K562 (cell line): ENCODE data around the gene INTS4. TPM values are rescaled to one million over a fixed set of nuclear protein-coding genes. Genes with fewer than 3 reads are reported as not detected.

Experiments used
- CREB1 ChIP-seq, 2 experiments: sonication (generic) in 1 of 2; formaldehyde crosslinking in 1 of 2; IDR thresholded peaks; 2 replicates each; pipeline versions ENCODE4 v1.6.1 to v1.8.0; 2012 to 2022; ENCODE audit warnings: inconsistent platforms in 1 of 2, mild to moderate bottlenecking in 1 of 2, missing genetic modification reagents in 1 of 2, moderate library complexity in 1 of 2
- ESRRA ChIP-seq: fragments of 450-650 bp; IDR thresholded peaks from 2 replicates; pipeline ENCODE4 v1.6.1; 2014; ENCODE audit warnings: low read depth, mild to moderate bottlenecking, moderate library complexity, borderline replicate concordance
- GABPA ChIP-seq: fragments of 200-800 bp; sonication (Bioruptor generic); conservative IDR thresholded peaks from 2 replicates; pipeline ENCODE4 v1.6.1; 2016; ENCODE audit warnings: low read depth, missing genetic modification characterization, missing compliant biosample characterization
- HNRNPUL1 ChIP-seq: fragments of 200-400 bp; formaldehyde crosslinking; IDR thresholded peaks from 2 replicates; pipeline ENCODE4 v1.6.1; 2017; ENCODE audit warnings: low read length
- JUND ChIP-seq, 2 experiments: IDR thresholded peaks; 2 replicates in 1 of 2; 3 replicates in 1 of 2; pipeline ENCODE4 v1.6.1; 2011; ENCODE audit warnings: borderline replicate concordance in 2 of 2, low read depth in 2 of 2, low read length in 2 of 2, improper control_type of control experiment in 1 of 2, missing biosample characterization in 1 of 2, missing genetic modification characterization in 1 of 2, missing genetic modification reagents in 1 of 2
- KAT8 ChIP-seq: fragments of 450-650 bp; IDR thresholded peaks from 2 replicates; pipeline ENCODE4 v1.6.1; 2016; ENCODE audit warnings: low read depth, mild to moderate bottlenecking
- MED1 ChIP-seq: sonication (generic); formaldehyde crosslinking; IDR thresholded peaks from 2 replicates; pipeline ENCODE4 v1.8.1; 2023; ENCODE audit warnings: missing genetic modification reagents, borderline replicate concordance
- MTA1 ChIP-seq: fragments of 450-650 bp; IDR thresholded peaks from 2 replicates; pipeline ENCODE4 v1.6.1; 2017; ENCODE audit warnings: borderline replicate concordance
- MYC ChIP-seq, 2 experiments: fragments of 250-450 bp in 1 of 2; sonication (Bioruptor Pico) in 1 of 2; IDR thresholded peaks; 2 replicates each; pipeline versions ENCODE4 v1.5.1 to v1.6.1; 2012 to 2021; ENCODE audit warnings: low read depth in 2 of 2, borderline replicate concordance in 1 of 2, improper control_type of control experiment in 1 of 2, low read length in 1 of 2, mild to moderate bottlenecking in 1 of 2, moderate library complexity in 1 of 2
- NCOA6 ChIP-seq: fragments of 450-650 bp; IDR thresholded peaks from 2 replicates; pipeline ENCODE4 v1.6.1; 2017; ENCODE audit warnings: mild to moderate bottlenecking
- SMARCC2 ChIP-seq: fragments of 450-650 bp; IDR thresholded peaks from 2 replicates; pipeline ENCODE4 v1.6.1; 2017; ENCODE audit warnings: antibody characterized with exemption, moderate library complexity, mild to moderate bottlenecking, low read depth
- SMARCE1 ChIP-seq: fragments of 450-650 bp; IDR thresholded peaks from 2 replicates; pipeline ENCODE4 v1.7.1; 2016; ENCODE audit warnings: mild to moderate bottlenecking
- TAF7 ChIP-seq: fragments of 450-650 bp; IDR thresholded peaks from 2 replicates; pipeline ENCODE4 v1.6.1; 2016; ENCODE audit warnings: missing genetic modification characterization, missing compliant biosample characterization
- TAF9B ChIP-seq: fragments of 450-650 bp; IDR thresholded peaks from 2 replicates; pipeline ENCODE4 v1.6.1; 2018; ENCODE audit warnings: mild to moderate bottlenecking; ENCODE audit not compliant: partially characterized antibody
- ZNF75A ChIP-seq: fragments of 450-650 bp; formaldehyde crosslinking; IDR thresholded peaks from 2 replicates; pipeline ENCODE4 v1.4.0; 2020; ENCODE audit warnings: mild to moderate bottlenecking
- polyA plus RNA-seq, 8 experiments: library from polyadenylated mRNA; depleted of rRNA in 4 of 8; stranded (reverse) in 5 of 8; unstranded in 3 of 8; fragments of >200 nt; fragmentation: Nextera tagmentation in 2 of 8; fragmentation: Illumina TruSeq in 1 of 8; extraction: Ambion mirVana in 2 of 8; extraction: Trizol in 1 of 8; gene quantifications; 2 replicates each; pipeline versions ENCODE4 v1.2.1 to v1.2.3, GENCODE V29; 2011 to 2014; ENCODE audit warnings: inconsistent platforms in 1 of 8, missing spikeins in 1 of 8
- total RNA-seq, 7 experiments: library from RNA; depleted of rRNA in 6 of 7; stranded (reverse); fragments of >200 nt in 6 of 7; fragmentation: Illumina TruSeq in 2 of 7; extraction: Trizol in 2 of 7; gene quantifications; 2 replicates each; pipeline versions ENCODE4 v1.2.1 to v1.2.3, GENCODE V29; 2011 to 2021; ENCODE audit warnings: low replicate concordance in 1 of 7
- TF ChIP-seq, protein P1 (sequence below): fragments of 250-450 bp; sonication (Bioruptor Pico); IDR thresholded peaks from 2 replicates; pipeline ENCODE4 v1.5.1; 2021; ENCODE audit warnings: mild to moderate bottlenecking
- TF ChIP-seq, protein P2 (sequence below): fragments of 450-650 bp; conservative IDR thresholded peaks from 2 replicates; pipeline ENCODE4 v1.6.1; 2016; ENCODE audit warnings: missing genetic modification characterization, low read depth, mild to moderate bottlenecking, control low read depth, missing compliant biosample characterization
- TF ChIP-seq, protein P3 (sequence below), 2 experiments: fragments of 450-650 bp; IDR thresholded peaks; 2 replicates each; pipeline ENCODE4 v1.6.1; 2018; ENCODE audit warnings: mild to moderate bottlenecking in 2 of 2, low read depth in 1 of 2; ENCODE audit not compliant: partially characterized antibody in 2 of 2
- TF ChIP-seq, protein P4 (sequence below): IDR thresholded peaks from 2 replicates; pipeline ENCODE4 v1.6.1; 2016; ENCODE audit warnings: missing genetic modification characterization, missing compliant biosample characterization

INTS4 gene
- total and polyA plus RNA-seq, 9 of the 15 experiments (the other 6 are each of a cell fraction or from before 2014, with no cell fraction given), result 28.4 to 53.4 (median 44.5) TPM

DNA sequence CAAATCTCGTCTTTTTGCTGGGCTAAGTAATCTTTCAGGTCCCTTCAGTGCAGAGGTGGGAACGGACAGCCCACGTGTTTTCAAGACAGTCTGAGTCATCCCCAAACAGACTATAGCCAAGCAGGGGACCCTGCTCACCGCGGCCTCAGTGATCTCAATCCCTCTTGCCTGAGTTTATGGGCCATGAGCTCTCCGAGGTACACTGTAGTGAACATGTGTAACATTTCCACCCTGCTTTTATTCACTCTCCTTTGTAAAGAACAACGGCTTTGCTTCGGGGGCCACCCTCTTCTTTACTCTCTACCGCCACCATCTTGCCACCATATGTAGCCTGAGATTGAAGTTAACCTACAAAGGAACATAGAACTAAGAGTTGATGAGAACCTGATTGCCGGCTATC, 40.2 kb upstream of the INTS4 start (continued):
- TF ChIP-seq SMARCE1 (peak; percentile 38; the same call in 1 of the 2 replicates), MTA1 (no peak), CREB1 (IDR thresholded peaks at IDR 0.05) (no peak), CREB1 (CRISPR knock-in tag; IDR thresholded peaks at IDR 0.05) (no peak), TAF7 (tag) (no peak), ZNF75A (no peak), KAT8 (no peak), SMARCC2 (peak; percentile 47; the same call in 1 of the 2 replicates), TAF9B (no peak), MYC (IDR thresholded peaks at IDR 0.05; ENCODE audit: low read depth, low read length) (peak; percentile 62; the same call in 1 of the 2 replicates), MYC (CRISPR knock-in tag; IDR thresholded peaks at IDR 0.05; ENCODE audit: borderline replicate concordance, low read depth) (no peak), NCOA6 (no peak), JUND (IDR thresholded peaks at IDR 0.05; ENCODE audit: borderline replicate concordance, low read depth, low read length) (peak; percentile 84), JUND (tag; IDR thresholded peaks at IDR 0.05; ENCODE audit: borderline replicate concordance, low read depth, low read length) (peak; percentile 78; the same call in 2 of the 3 replicates), ESRRA (no peak), MED1 (no peak), GABPA (tag) (no peak), HNRNPUL1 (no peak)
- TF ChIP-seq, protein P1, sequence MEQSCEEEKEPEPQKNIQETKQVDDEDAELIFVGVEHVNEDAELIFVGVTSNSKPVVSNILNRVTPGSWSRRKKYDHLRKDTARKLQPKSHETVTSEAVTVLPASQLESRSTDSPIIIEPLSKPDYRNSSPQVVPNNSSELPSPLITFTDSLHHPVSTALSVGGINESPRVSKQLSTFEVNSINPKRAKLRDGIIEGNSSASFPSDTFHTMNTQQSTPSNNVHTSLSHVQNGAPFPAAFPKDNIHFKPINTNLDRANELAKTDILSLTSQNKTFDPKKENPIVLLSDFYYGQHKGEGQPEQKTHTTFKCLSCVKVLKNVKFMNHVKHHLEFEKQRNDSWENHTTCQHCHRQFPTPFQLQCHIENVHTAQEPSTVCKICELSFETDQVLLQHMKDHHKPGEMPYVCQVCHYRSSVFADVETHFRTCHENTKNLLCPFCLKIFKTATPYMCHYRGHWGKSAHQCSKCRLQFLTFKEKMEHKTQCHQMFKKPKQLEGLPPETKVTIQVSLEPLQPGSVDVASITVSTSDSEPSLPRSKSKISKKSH (CRISPR knock-in tag), result no peak
- TF ChIP-seq, protein P2, sequence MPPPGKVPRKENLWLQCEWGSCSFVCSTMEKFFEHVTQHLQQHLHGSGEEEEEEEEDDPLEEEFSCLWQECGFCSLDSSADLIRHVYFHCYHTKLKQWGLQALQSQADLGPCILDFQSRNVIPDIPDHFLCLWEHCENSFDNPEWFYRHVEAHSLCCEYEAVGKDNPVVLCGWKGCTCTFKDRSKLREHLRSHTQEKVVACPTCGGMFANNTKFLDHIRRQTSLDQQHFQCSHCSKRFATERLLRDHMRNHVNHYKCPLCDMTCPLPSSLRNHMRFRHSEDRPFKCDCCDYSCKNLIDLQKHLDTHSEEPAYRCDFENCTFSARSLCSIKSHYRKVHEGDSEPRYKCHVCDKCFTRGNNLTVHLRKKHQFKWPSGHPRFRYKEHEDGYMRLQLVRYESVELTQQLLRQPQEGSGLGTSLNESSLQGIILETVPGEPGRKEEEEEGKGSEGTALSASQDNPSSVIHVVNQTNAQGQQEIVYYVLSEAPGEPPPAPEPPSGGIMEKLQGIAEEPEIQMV (tag), result no peak
- TF ChIP-seq, protein P3, sequence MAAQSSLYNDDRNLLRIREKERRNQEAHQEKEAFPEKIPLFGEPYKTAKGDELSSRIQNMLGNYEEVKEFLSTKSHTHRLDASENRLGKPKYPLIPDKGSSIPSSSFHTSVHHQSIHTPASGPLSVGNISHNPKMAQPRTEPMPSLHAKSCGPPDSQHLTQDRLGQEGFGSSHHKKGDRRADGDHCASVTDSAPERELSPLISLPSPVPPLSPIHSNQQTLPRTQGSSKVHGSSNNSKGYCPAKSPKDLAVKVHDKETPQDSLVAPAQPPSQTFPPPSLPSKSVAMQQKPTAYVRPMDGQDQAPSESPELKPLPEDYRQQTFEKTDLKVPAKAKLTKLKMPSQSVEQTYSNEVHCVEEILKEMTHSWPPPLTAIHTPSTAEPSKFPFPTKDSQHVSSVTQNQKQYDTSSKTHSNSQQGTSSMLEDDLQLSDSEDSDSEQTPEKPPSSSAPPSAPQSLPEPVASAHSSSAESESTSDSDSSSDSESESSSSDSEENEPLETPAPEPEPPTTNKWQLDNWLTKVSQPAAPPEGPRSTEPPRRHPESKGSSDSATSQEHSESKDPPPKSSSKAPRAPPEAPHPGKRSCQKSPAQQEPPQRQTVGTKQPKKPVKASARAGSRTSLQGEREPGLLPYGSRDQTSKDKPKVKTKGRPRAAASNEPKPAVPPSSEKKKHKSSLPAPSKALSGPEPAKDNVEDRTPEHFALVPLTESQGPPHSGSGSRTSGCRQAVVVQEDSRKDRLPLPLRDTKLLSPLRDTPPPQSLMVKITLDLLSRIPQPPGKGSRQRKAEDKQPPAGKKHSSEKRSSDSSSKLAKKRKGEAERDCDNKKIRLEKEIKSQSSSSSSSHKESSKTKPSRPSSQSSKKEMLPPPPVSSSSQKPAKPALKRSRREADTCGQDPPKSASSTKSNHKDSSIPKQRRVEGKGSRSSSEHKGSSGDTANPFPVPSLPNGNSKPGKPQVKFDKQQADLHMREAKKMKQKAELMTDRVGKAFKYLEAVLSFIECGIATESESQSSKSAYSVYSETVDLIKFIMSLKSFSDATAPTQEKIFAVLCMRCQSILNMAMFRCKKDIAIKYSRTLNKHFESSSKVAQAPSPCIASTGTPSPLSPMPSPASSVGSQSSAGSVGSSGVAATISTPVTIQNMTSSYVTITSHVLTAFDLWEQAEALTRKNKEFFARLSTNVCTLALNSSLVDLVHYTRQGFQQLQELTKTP (IDR thresholded peaks at IDR 0.05; ENCODE audit: low read depth in 1 of 2, partially characterized antibody in 2 of 2), result no peak
- TF ChIP-seq, protein P4, sequence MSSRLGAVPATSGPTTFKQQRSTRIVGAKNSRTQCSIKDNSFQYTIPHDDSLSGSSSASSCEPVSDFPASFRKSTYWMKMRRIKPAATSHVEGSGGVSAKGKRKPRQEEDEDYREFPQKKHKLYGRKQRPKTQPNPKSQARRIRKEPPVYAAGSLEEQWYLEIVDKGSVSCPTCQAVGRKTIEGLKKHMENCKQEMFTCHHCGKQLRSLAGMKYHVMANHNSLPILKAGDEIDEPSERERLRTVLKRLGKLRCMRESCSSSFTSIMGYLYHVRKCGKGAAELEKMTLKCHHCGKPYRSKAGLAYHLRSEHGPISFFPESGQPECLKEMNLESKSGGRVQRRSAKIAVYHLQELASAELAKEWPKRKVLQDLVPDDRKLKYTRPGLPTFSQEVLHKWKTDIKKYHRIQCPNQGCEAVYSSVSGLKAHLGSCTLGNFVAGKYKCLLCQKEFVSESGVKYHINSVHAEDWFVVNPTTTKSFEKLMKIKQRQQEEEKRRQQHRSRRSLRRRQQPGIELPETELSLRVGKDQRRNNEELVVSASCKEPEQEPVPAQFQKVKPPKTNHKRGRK (tag), result no peak
